Testis (tissue), 2 donors: Measurements from ENCODE around the gene MAGI2.

Experiments
- CTCF ChIP-seq, 3 experiments: fragments of 450-650 bp in 2 of 3; fragments of 200-600 bp in 1 of 3; sonication (generic) in 1 of 3; IDR thresholded peaks; one replicate each; pipeline ENCODE4 v1.5.1; 2016 to 2019; ENCODE audit warnings: antibody characterized with exemption in 3 of 3, mild to moderate bottlenecking in 2 of 3, moderate library complexity in 1 of 3
- POLR2A ChIP-seq: fragments of 450-650 bp; IDR thresholded peaks from one replicate; pipeline ENCODE4 v1.6.1; 2017; ENCODE audit warnings: antibody characterized with exemption, mild to moderate bottlenecking, moderate library complexity

GRCh38 chr7:78770422-78771410 lies 682.8 kb downstream of the MAGI2 start:
- TF ChIP-seq CTCF (IDR thresholded peaks at IDR 0.05) (no peak), POLR2A (no peak)
